GM12872 (cell line): ENCODE measurements around the gene TTC39A.

Experiments used
- CTCF ChIP-seq: IDR thresholded peaks from 3 replicates; pipeline ENCODE4 v1.5.1; 2011; ENCODE audit warnings: low read depth, mild to moderate bottlenecking, low read length, moderate library complexity; ENCODE audit not compliant: insufficient read depth

The TTC39A gene

GRCh38 chr1:51305371-51305823 lies 25.0 kb downstream of the TTC39A start:
- TF ChIP-seq CTCF = no peak

GRCh38 chr1:51304360-51304759 lies 26.0 kb downstream of the TTC39A start:
- no peak for TF ChIP-seq CTCF

GRCh38 chr1:51303751-51304251 lies 26.6 kb downstream of the TTC39A start:
- TF ChIP-seq CTCF = no peak

GRCh38 chr1:51303315-51303714 lies 27.0 kb downstream of the TTC39A start:
- TF ChIP-seq CTCF = no peak

- TF ChIP-seq CTCF = no peak
Observed at GRCh38 chr1:51302746-51303145, 27.6 kb downstream of the TTC39A start.

GRCh38 chr1:51302270-51302669 lies 28.1 kb downstream of the TTC39A start:
- TF ChIP-seq CTCF = no peak

GRCh38 chr1:51301844-51302162 lies 28.6 kb downstream of the TTC39A start:
- no peak for TF ChIP-seq CTCF
